Peyer's patch (tissue), 4 donors: ENCODE measurements around the gene IMPA2. TPM values are rescaled to one million over a fixed set of nuclear protein-coding genes. Genes with fewer than 3 reads are reported as not detected.

ENCODE experiments used
- DNase-seq, 3 donors: peaks; one replicate each; pipeline ENCODE4 v3.0.0-alpha.2; 2017 to 2019
- H3K27ac ChIP-seq, 4 donors: fragments of 200-600 bp; sonication (generic); one replicate each; pipeline ENCODE4 v1.5.1; 2016 to 2019
- H3K27me3 ChIP-seq, 2 donors: fragments of 200-600 bp; sonication (generic); one replicate each; pipeline ENCODE4 v1.5.1; 2019
- H3K36me3 ChIP-seq, 3 donors: fragments of 200-600 bp; sonication (generic); one replicate each; pipeline ENCODE4 v1.5.1; 2016 to 2019
- H3K4me1 ChIP-seq, 4 donors: fragments of 200-600 bp; sonication (generic); one replicate each; pipeline ENCODE4 v1.5.1; 2016 to 2019
- H3K4me3 ChIP-seq, 4 donors: fragments of 200-600 bp; sonication (generic); 1 replicate in 3 of 4; 2 replicates in 1 of 4; pipeline ENCODE4 v1.5.1; 2016 to 2019; ENCODE audit warnings: mild to moderate bottlenecking in 1 of 4
- H3K9me3 ChIP-seq, 4 donors: fragments of 200-600 bp; sonication (generic); one replicate each; pipeline ENCODE4 v1.5.1; 2016 to 2019; ENCODE audit warnings: mild to moderate bottlenecking in 1 of 4
- CTCF ChIP-seq, 6 experiments: fragments of 450-650 bp in 4 of 6; fragments of 200-600 bp in 2 of 6; sonication (generic) in 1 of 6; IDR thresholded peaks; one replicate each; pipeline ENCODE4 v1.5.1; 2017 to 2019; ENCODE audit warnings: antibody characterized with exemption in 6 of 6, mild to moderate bottlenecking in 3 of 6, moderate library complexity in 1 of 6
- POLR2A ChIP-seq, 2 donors: fragments of 450-650 bp; IDR thresholded peaks; one replicate each; pipeline ENCODE4 v1.5.1; 2017; ENCODE audit warnings: antibody characterized with exemption in 2 of 2, mild to moderate bottlenecking in 2 of 2, moderate library complexity in 2 of 2
- total RNA-seq, 4 donors: library from RNA; depleted of rRNA; stranded (reverse); fragments of >200 nt; gene quantifications; one replicate each; pipeline ENCODE4 v1.1.0, GENCODE V29; 2016

The IMPA2 gene
- total RNA-seq, 4 donors from 2014 or later: 44.0 to 62.3 (median 56.3) TPM

DNA sequence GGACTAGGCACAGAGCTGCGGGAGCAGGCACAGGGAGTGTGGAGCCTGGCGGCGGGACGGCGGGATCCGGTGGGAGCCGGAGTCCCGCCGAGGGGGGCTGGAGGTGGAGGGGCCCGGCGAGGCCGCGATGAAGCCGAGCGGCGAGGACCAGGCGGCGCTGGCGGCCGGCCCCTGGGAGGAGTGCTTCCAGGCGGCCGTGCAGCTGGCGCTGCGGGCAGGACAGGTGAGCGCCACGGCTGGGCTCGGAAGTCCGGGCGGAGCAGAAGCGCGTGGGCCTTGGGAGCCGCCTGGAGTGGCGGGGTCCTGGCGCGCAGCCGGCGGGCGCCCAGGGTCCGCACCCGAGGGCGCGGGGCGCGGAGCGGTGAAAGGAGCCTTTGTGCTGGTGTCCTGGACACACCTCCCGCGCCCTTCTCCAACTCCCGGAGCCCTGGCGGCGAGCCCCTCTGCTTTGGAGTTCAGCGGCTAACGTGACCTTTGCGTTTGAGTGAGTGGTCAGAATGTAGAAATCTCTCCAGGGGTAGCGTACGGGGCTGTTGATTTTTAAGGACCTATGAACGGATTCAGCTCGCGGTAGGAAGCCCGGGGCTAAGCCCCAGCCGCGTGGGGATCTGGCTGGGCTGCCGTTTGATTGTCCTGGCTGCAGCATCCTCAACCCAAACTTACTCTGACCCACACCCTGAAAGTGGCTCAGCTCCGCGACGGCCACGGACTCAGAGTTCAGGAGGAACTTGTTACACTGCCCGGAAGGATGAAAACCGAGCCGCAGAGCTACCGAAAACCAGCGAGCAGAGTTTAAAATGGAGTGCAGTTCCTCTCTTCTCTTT is 448 bp downstream of the IMPA2 start:
- TF ChIP-seq CTCF (IDR thresholded peaks at IDR 0.05): peak in 1 of 6 experiments; percentile 4
- peak; percentile 88 to 93 for TF ChIP-seq POLR2A (IDR thresholded peaks at IDR 0.05)

DNA sequence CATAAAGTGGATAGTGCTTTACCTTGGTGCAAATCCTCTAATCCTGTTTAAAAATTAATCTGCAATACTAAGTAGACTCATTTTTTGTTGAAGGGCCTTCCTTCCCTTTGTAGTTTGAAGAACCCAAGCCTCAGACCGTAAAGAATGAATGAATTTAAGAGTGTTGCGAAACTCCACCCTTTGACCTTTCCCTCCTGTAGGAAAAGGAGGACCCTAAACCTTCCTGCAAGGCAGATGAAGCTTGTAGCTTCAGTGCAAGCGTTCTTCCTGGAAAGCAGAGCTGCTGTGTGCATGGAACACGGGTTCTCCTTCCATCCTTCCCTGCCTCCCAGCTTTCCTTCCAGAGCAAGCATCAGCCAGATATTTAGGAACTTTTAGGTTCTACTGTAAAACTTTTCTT is 1.7 kb downstream of the IMPA2 start:
- no peaks in the 10 kb centered on the region for H3K27me3 ChIP-seq
- H3K9me3 ChIP-seq: no peaks in the 10 kb centered on the region
- H3K4me3 ChIP-seq: peak overlapping the region in 2 of 4 donors; percentile 64 to 81
- peak in 1 of 3 donors; percentile 36 for DNase-seq
- TF ChIP-seq POLR2A (IDR thresholded peaks at IDR 0.05) (no peak), CTCF (IDR thresholded peaks at IDR 0.05) (no peak)
- H3K27ac ChIP-seq: peak overlapping the region in 2 of 4 donors; percentile 87 to 97
- peaks cover 0 to 19% (median 2%) of the 10 kb centered on the region in 4 donors for H3K4me1 ChIP-seq
- no peaks in the 10 kb centered on the region for H3K36me3 ChIP-seq

More for the DNA sequence above, 448 bp downstream of the IMPA2 start:
- Histone ChIP-seq H3K36me3 (no peaks in the 10 kb centered on the region), H3K4me3 (peak overlapping the region; percentile 53 to 85 (median 72)), H3K27me3 (no peaks in the 10 kb centered on the region), H3K4me1 (peaks cover 0 to 19% (median 2%) of the 10 kb centered on the region in 4 donors), H3K9me3 (no peaks in the 10 kb centered on the region), H3K27ac (peak overlapping the region; percentile 87 to 97 (median 92))
- peak; percentile 31 to 71 (median 69) for DNase-seq

DNA sequence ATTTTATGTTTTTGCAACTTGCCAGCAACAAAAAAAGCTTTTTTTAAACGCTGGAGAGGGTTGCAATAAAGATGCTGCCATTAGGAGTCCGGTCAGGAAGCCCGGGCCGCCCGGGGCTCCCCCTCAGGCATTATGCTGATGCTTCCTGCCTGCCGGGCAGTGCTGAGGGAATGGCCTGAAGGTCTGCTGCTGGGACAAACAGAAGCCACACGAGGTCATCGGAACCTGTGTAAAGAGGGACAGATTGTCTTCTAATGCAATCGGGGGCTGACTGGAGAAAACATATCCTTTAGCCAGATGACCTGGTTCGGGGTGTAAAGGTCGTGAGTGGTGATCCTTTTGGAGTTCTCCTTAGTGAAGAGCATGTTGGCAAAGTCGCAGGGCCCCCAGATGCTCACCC is 2.3 kb downstream of the IMPA2 start:
- H3K27ac ChIP-seq: no peak overlapping the region
- no peaks in the 10 kb centered on the region for H3K27me3 ChIP-seq
- peaks cover 0 to 19% (median 4%) of the 10 kb centered on the region in 4 donors for H3K4me1 ChIP-seq
- H3K36me3 ChIP-seq: no peaks in the 10 kb centered on the region
- H3K9me3 ChIP-seq: no peaks in the 10 kb centered on the region
- TF ChIP-seq POLR2A (IDR thresholded peaks at IDR 0.05) (no peak), CTCF (IDR thresholded peaks at IDR 0.05) (no peak)
- peak overlapping the region in 1 of 4 donors; percentile 64 for H3K4me3 ChIP-seq
- peak in 1 of 3 donors; percentile 47 for DNase-seq

- H3K36me3 ChIP-seq: no peaks in the 10 kb centered on the region
- peaks cover 0 to 21% (median 4%) of the 10 kb centered on the region in 4 donors for H3K4me1 ChIP-seq
- TF ChIP-seq POLR2A (IDR thresholded peaks at IDR 0.05) (no peak), CTCF (IDR thresholded peaks at IDR 0.05) (no peak)
- H3K27ac ChIP-seq: no peak overlapping the region
- DNase-seq: peak in 1 of 3 donors; percentile 41
- no peak overlapping the region for H3K4me3 ChIP-seq
- no peaks in the 10 kb centered on the region for H3K9me3 ChIP-seq
- H3K27me3 ChIP-seq: no peaks in the 10 kb centered on the region
These were observed 2.8 kb downstream of the IMPA2 start for GRCh38 chr18:11984091-11984490.

DNA sequence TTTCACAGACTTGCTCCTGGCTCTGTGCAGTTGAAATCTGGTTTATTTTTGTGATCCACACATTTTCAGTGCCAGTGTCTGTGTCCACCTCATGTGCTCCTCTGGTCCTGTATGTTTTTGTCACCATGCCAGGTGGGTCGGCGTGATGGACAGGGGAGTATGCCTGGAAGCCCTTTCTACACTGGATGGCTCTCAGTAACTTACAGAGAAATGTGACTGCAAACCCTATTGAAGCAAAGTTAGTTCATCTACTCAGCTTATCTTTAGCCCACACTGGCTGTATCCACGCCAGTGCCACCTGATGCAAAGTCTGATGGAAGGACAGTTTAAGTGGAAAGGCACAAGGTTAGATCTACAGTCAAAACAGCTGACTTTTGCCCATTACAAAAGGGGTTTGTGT is 4.3 kb downstream of the IMPA2 start:
- no peak for DNase-seq
- H3K36me3 ChIP-seq: no peaks in the 10 kb centered on the region
- H3K9me3 ChIP-seq: no peaks in the 10 kb centered on the region
- TF ChIP-seq CTCF (IDR thresholded peaks at IDR 0.05) (no peak), POLR2A (IDR thresholded peaks at IDR 0.05) (no peak)
- no peaks in the 10 kb centered on the region for H3K27me3 ChIP-seq
- peaks cover 0 to 22% (median 4%) of the 10 kb centered on the region in 4 donors for H3K4me1 ChIP-seq
- no peak overlapping the region for H3K4me3 ChIP-seq
- H3K27ac ChIP-seq: no peak overlapping the region
